ENCODE measurements around the gene VTN. TPM values are rescaled to one million over a fixed set of nuclear protein-coding genes. Genes with fewer than 3 reads are reported as not detected.

Gene VTN
- total RNA-seq, 5 donors from 2014 or later (not counting 1 experiment from before 2014, with no cell fraction given): 0.50 to 1.9 (median 1.2) TPM

DNA sequence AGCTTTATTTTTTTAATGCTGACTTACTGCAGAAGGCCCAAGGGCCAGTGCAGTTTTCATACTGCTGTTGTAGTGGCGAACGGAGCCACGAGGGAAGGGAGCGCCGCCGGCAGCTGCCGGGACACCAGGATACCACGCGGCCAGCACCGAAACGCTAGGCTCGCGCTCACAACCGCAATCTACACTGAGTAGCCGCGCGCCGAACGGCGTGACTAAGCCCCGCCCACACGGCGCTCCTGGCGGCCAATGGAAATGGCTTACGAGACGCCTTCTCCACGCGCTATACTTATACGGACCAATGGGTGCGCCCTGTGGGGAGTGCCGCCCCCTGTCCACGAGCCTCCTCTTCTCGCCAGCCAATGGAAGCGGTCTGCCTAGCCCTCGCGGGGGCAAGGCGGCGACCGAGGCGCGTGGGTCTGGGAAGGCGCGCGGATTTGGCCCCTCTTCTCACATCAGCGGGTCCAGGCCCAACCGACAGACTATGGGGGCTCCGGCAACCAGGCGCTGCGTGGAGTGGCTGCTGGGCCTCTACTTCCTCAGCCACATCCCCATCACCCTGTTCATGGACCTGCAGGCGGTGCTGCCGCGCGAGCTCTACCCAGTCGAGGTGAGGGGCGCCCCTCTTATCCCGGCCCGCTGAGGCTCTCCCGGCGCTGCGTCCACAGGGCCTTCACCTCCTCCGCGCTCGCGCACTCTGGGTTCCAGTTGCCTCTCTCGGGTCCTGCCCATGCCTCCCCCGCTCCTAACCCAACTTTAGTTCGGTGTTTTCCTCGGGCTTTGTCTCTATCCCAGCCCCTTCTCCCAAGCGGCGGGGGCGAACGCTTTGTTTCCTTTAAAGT is 51.1 kb downstream of the VTN start, which contains the start of gene TMEM97:
TSS of gene TMEM97 (plus strand) at position 442 of the 839 bp plus-strand sequence. CDS start at position 482, 40 bp downstream.
- Histone ChIP-seq H3K27me3 (replicated peaks in 1 of 2; ENCODE audit: control insufficient read depth in 2 of 2, extremely low read depth in 1 of 2, insufficient read depth in 2 of 2, low read length in 1 of 2) (peaks cover 0 to 4% of the 10 kb centered on the region in 2 experiments), H3K4me1 (ENCODE audit: control insufficient read depth in 1 of 2, extremely low read depth in 1 of 2, insufficient read depth in 2 of 2, low read length in 2 of 2) (peaks cover 4 to 19% of the 10 kb centered on the region in 2 experiments), H3K36me3 (ENCODE audit: control insufficient read depth in 2 of 2, extremely low read depth in 1 of 2, insufficient read depth in 1 of 2, low read length in 1 of 2) (no peaks in the 10 kb centered on the region), H3K27ac (ENCODE audit: low read length) (no peak within 1 kb of the TSS), H3K4me3 (ENCODE audit: control insufficient read depth in 1 of 2, extremely low read depth in 1 of 2, low read length in 1 of 2) (peak within 1 kb of the TSS; percentile 76 to 78), H3K9me3 (no peaks in the 10 kb centered on the region)
- no peaks in the 10 kb centered on the region for H3K36me3 Mint-ChIP-seq
- ATAC-seq (replicated peaks in 1 of 4): peak; percentile 98 to 99 (median 99)
- peak within 1 kb of the TSS in 1 of 2 donors; percentile 61 for H3K27ac Mint-ChIP-seq
- DNase-seq: peak; percentile 83 to 97 (median 93)
- H3K27me3 Mint-ChIP-seq: peaks cover 0 to 4% of the 10 kb centered on the region in 2 donors
- ChIA-PET CTCF (interaction anchor here (0.7 to 3.5 kb wide), 4 partner anchors 16 to 514 kb away, joined by 3 to 15 read pairs (median 4); partner anchors contain the start of genes TNFAIP1 (in 2 of the 2) and IFT20 (in 1 of the 2)), POLR2A (interaction anchor here (0.6 to 1.5 kb wide), 3 partner anchors 17 to 1552 kb away, joined by 4 to 11 read pairs (median 5); partner anchors contain the start of genes TNFAIP1 (in 2 of the 2) and IFT20 (in 1 of the 2))
- H3K9me3 Mint-ChIP-seq: no peaks in the 10 kb centered on the region
- peak within 1 kb of the TSS; percentile 79 to 89 (median 88) for H3K4me3 Mint-ChIP-seq
- WGBS (ENCODE audit: insufficient coverage): under 1% methylated on average over 60 of the region's 72 CpGs
- peaks cover 21 to 31% (median 28%) of the 10 kb centered on the region in 3 donors for H3K4me1 Mint-ChIP-seq

DNA sequence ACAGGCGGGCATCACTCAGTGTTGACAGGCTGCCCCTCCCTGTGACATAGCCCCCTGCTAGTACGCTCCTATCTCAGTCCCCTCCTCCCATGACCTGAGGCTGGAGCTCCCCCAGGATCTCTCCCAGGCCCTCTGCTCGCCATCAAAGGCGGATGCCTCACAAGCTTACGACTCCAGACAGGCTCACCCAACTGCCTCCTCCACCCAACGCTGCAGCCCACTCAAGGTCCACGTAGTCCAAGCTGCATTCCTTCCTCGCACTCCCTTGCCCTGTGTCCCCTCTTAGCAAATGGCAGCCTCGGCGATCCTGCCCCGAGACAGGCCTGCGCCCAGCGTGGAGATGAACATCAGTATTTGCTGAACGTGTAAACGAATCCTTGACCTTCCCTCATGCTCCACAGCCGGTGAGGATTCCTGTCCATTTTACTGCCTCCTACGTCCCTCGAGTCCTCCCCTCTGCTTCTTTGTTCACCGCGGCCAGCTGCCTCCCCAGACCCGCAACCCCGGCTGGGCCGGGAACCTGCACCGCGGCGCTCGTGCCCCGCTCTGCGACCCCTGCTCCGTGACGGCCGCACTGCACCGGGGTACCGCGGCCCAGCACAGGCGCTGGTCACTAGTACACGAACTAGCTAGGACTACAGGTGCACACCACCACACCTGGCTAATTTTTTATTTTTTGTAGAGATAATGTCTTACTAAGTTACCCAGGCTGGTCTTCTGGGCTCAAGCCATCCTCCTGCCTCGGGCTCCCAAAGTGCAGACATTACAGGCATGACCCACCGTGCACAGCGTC is 51.9 kb downstream of the VTN start:
- H3K36me3 ChIP-seq (ENCODE audit: control insufficient read depth in 2 of 2, extremely low read depth in 1 of 2, insufficient read depth in 1 of 2, low read length in 1 of 2): no peaks in the 10 kb centered on the region
- no peaks in the 10 kb centered on the region for H3K9me3 ChIP-seq
- peaks cover 4 to 19% of the 10 kb centered on the region in 2 experiments for H3K4me1 ChIP-seq (ENCODE audit: control insufficient read depth in 1 of 2, extremely low read depth in 1 of 2, insufficient read depth in 2 of 2, low read length in 2 of 2)
- no peak overlapping the region for H3K27ac ChIP-seq (ENCODE audit: low read length)
- POLR2A ChIA-PET: interaction anchor here in 1 of 2 donors (0.5 kb wide), 1 partner anchor 510 kb away, joined by 3 read pairs; no protein-coding TSS in a partner anchor
- peaks cover 0 to 4% of the 10 kb centered on the region in 2 experiments for H3K27me3 ChIP-seq (replicated peaks in 1 of 2; ENCODE audit: control insufficient read depth in 2 of 2, extremely low read depth in 1 of 2, insufficient read depth in 2 of 2, low read length in 1 of 2)
- CTCF ChIA-PET: interaction anchor here in 1 of 2 donors (1.1 to 3.5 kb wide), 2 partner anchors 17 to 66 kb away, joined by 3 to 15 read pairs; partner anchors contain the start of genes IFT20 and TNFAIP1
- H3K36me3 Mint-ChIP-seq: no peaks in the 10 kb centered on the region
- peak in 2 of 4 experiments; percentile 0 for ATAC-seq (replicated peaks in 1 of 4)
- peak overlapping the region in 1 of 2 donors; percentile 61 for H3K27ac Mint-ChIP-seq
- H3K9me3 Mint-ChIP-seq: no peaks in the 10 kb centered on the region
- DNase-seq: no peak
- H3K27me3 Mint-ChIP-seq: peaks cover 0 to 4% of the 10 kb centered on the region in 2 donors
- H3K4me1 Mint-ChIP-seq: peaks cover 21 to 31% (median 28%) of the 10 kb centered on the region in 3 donors
- 27% methylated on average over 32 of the region's 40 CpGs for WGBS (ENCODE audit: insufficient coverage)
- peak overlapping the region; percentile 68 to 78 for H3K4me3 ChIP-seq (ENCODE audit: control insufficient read depth in 1 of 2, extremely low read depth in 1 of 2, low read length in 1 of 2)
- H3K4me3 Mint-ChIP-seq: peak overlapping the region; percentile 79 to 89 (median 88)

Other genes starting within 250 kb of the VTN start
- 1 to 10 TPM; 3.4 to 7.2 (median 5.1) TPM for gene TMEM97, start 51.1 kb downstream of the VTN start, total RNA-seq
- 10 to 100 TPM; 29.3 to 55.4 (median 33.8) TPM for gene IFT20, start 34.8 kb downstream of the VTN start, total RNA-seq
- 10 to 100 TPM; 12.1 to 28.9 (median 23.3) TPM for gene TNFAIP1, start 34.5 kb downstream of the VTN start, total RNA-seq
- 10 to 100 TPM; 29.2 to 38.7 (median 33.2) TPM for gene POLDIP2, start 12.8 kb downstream of the VTN start, total RNA-seq
- not detected for gene SEBOX, start 5.1 kb downstream of the VTN start, total RNA-seq
- 10 to 100 TPM; 26.0 to 42.3 (median 37.9) TPM for gene SARM1, start 1.4 kb upstream of the VTN start, total RNA-seq
- 1 to 10 TPM in 4 of 5 donors, under 1 TPM in 1; 0.93 to 2.7 (median 2.5) TPM for gene SLC46A1, start 35.9 kb upstream of the VTN start, total RNA-seq
- gene SLC13A2, start 103.3 kb upstream of the VTN start, total RNA-seq: not detected
- not detected for gene FOXN1, start 136.0 kb upstream of the VTN start, total RNA-seq
- gene UNC119, start 182.3 kb upstream of the VTN start, total RNA-seq: 10 to 100 TPM; 37.7 to 51.7 (median 44.5) TPM
- gene PIGS, start 201.2 kb upstream of the VTN start, total RNA-seq: 10 to 100 TPM; 54.9 to 63.0 (median 60.9) TPM
- gene ALDOC, start 206.6 kb upstream of the VTN start, total RNA-seq: 10 to 100 TPM; 27.0 to 31.0 (median 28.4) TPM
- 10 to 100 TPM in 3 of 5 donors, 1 to 10 TPM in 2; 7.7 to 26.5 (median 10.3) TPM for gene SPAG5, start 228.7 kb upstream of the VTN start, total RNA-seq
- gene RSKR, start 243.9 kb upstream of the VTN start, total RNA-seq: 10 to 100 TPM; 14.2 to 26.1 (median 21.9) TPM